Caco-2 (cell line): ENCODE measurements around the gene LRBA. TPM values are rescaled to one million over a fixed set of nuclear protein-coding genes. Genes with fewer than 3 reads are reported as not detected.

Source experiments
- BruUV-seq: library from RNA; stranded (reverse); fragments of 400-500 nt; replicated peaks from 2 replicates; lab custom pipeline; 2021; lab: Mats Ljungman, UMichigan
- CTCF ChIA-PET: fragments of 300-600 bp; sonication (Branson Sonifier 250); formaldehyde crosslinking; loops from one replicate; lab custom pipeline; 2022; ENCODE audit warnings: antibody characterized with exemption; lab: Charles Lee
- POLR2A ChIA-PET: fragments of 300-600 bp; sonication (Branson Sonifier 250); formaldehyde crosslinking; loops from one replicate; lab custom pipeline; 2022; ENCODE audit warnings: antibody characterized with exemption; lab: Charles Lee
- DNase-seq, 2 experiments: peaks; one replicate each; pipeline versions ENCODE4 v3.0.0 to v3.0.0-alpha.2; 2020 to 2022
- H3K27me3 ChIP-seq: replicated peaks from 2 replicates; pipeline ENCODE4 v1.6.0; 2011; ENCODE audit warnings: low read length; ENCODE audit not compliant: control insufficient read depth, insufficient read depth
- H3K36me3 ChIP-seq: 2 replicates; pipeline ENCODE4 v1.5.1; 2011; ENCODE audit warnings: low read length; ENCODE audit not compliant: control insufficient read depth, insufficient read depth
- H3K4me1 ChIP-seq: fragments of 250-450 bp; sonication (Bioruptor Pico); 2 replicates; pipeline ENCODE4 v1.5.1; 2020; ENCODE audit warnings: mild to moderate bottlenecking
- H3K4me3 ChIP-seq: 2 replicates; pipeline ENCODE4 v1.5.1; 2011; ENCODE audit warnings: low read depth, mild to moderate bottlenecking, control low read depth, low read length
- H3K9me3 ChIP-seq: fragments of 250-450 bp; sonication (Bioruptor Pico); 2 replicates; pipeline ENCODE4 v1.5.1; 2020; ENCODE audit warnings: mild to moderate bottlenecking, moderate library complexity
- H3K27ac Mint-ChIP-seq: one replicate; pipeline ENCODE4 v1.8.0; 2022; ENCODE audit warnings: mixed read lengths; ENCODE audit not compliant: unreplicated experiment
- H3K27me3 Mint-ChIP-seq: one replicate; pipeline ENCODE4 v1.8.0; 2022; ENCODE audit warnings: mixed read lengths; ENCODE audit not compliant: insufficient read depth, unreplicated experiment
- H3K36me3 Mint-ChIP-seq: one replicate; pipeline ENCODE4 v1.8.0; 2022; ENCODE audit warnings: mild to moderate bottlenecking, mixed read lengths; ENCODE audit not compliant: insufficient read depth, unreplicated experiment
- H3K4me1 Mint-ChIP-seq: one replicate; pipeline ENCODE4 v1.8.0; 2022; ENCODE audit warnings: low read depth, mixed read lengths; ENCODE audit not compliant: unreplicated experiment
- H3K4me3 Mint-ChIP-seq: one replicate; pipeline ENCODE4 v1.8.0; 2022; ENCODE audit warnings: mild to moderate bottlenecking, moderate library complexity, mixed read lengths; ENCODE audit not compliant: unreplicated experiment
- H3K9me3 Mint-ChIP-seq: one replicate; pipeline ENCODE4 v1.8.0; 2022; ENCODE audit warnings: mixed read lengths; ENCODE audit not compliant: unreplicated experiment
- intact Hi-C: fragments of 100-400 bp; cut with micrococcal nuclease; formaldehyde crosslinking; loops from one replicate; pipeline ENCODE4 v1.10.0; 2022; ENCODE audit not compliant: unreplicated experiment
- total RNA-seq: library from RNA; stranded (reverse); gene quantifications from 2 replicates; pipeline ENCODE4 v1.2.3, GENCODE V29; 2022
- TF ChIP-seq, protein P1 (sequence below), 2 experiments: fragments of 200-600 bp in 1 of 2; IDR thresholded peaks; 1 replicate in 1 of 2; 2 replicates in 1 of 2; pipeline versions ENCODE4 v1.5.1 to v1.8.0; 2011 to 2022; ENCODE audit warnings: antibody characterized with exemption in 1 of 2, control low read depth in 1 of 2, inconsistent platforms in 1 of 2, low read depth in 1 of 2, low read length in 1 of 2, mild to moderate bottlenecking in 1 of 2, moderate library complexity in 1 of 2; ENCODE audit not compliant: insufficient read depth in 1 of 2, severe bottlenecking in 1 of 2, unreplicated experiment in 1 of 2

Gene LRBA
- total RNA-seq, 1 experiment from 2014 or later: 53.2 TPM

DNA sequence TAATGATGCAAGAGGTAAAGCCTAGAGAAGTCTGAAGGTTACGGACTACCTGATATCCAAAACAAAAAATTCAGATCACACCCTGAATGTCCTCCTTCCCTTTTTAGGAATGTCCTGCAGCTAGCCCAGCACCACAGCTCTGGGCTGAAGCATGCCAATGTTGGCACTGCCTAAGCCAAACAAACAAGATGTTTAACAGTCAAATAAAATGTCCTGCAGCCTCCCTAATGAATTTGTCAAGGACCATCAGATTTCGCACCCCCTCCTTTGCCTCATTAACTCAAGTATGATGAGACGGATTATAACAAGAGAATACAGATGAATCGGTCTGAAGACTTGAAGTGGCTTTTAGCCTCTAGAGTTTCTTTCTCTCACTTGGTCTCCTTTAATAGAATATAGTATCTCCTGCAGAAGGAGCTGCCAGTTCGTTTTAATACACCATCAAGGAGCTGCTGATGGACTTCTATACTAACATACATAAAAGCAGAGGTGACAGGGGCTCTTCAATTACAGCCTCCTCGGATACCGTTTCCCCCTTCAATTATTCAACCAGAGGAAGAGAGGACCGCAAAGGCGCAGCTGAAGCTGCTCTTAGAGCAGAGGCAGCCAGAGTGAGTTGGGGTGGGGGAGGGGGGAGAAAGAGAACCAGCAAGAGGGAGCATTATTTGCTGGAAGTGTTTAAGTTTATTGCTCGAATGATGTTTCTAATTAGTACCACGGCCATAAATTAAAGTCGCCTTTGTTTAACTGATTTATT is 436.2 kb downstream of the LRBA start:
- Histone ChIP-seq H3K36me3 (peaks cover 3% of the 10 kb centered on the region; the same call in 1 of the 2 replicates), H3K27me3 (no peaks in the 10 kb centered on the region), H3K9me3 (no peaks in the 10 kb centered on the region), H3K4me1 (no peaks in the 10 kb centered on the region), H3K4me3 (no peak overlapping the region)
- peaks cover 9% of the 10 kb centered on the region for H3K4me1 Mint-ChIP-seq
- peaks cover 11% of the 10 kb centered on the region for H3K36me3 Mint-ChIP-seq
- TF ChIP-seq, protein P1, sequence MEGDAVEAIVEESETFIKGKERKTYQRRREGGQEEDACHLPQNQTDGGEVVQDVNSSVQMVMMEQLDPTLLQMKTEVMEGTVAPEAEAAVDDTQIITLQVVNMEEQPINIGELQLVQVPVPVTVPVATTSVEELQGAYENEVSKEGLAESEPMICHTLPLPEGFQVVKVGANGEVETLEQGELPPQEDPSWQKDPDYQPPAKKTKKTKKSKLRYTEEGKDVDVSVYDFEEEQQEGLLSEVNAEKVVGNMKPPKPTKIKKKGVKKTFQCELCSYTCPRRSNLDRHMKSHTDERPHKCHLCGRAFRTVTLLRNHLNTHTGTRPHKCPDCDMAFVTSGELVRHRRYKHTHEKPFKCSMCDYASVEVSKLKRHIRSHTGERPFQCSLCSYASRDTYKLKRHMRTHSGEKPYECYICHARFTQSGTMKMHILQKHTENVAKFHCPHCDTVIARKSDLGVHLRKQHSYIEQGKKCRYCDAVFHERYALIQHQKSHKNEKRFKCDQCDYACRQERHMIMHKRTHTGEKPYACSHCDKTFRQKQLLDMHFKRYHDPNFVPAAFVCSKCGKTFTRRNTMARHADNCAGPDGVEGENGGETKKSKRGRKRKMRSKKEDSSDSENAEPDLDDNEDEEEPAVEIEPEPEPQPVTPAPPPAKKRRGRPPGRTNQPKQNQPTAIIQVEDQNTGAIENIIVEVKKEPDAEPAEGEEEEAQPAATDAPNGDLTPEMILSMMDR (IDR thresholded peaks at IDR 0.05; ENCODE audit: insufficient read depth in 1 of 2, low read depth in 1 of 2, low read length in 1 of 2, severe bottlenecking in 1 of 2, unreplicated experiment in 1 of 2): no peak
- H3K9me3 Mint-ChIP-seq: peaks cover 10% of the 10 kb centered on the region
- H3K27ac Mint-ChIP-seq: no peak overlapping the region
- no TSS peak for BruUV-seq
- ChIA-PET POLR2A (no interaction called here), CTCF (no interaction called here)
- no peaks in the 10 kb centered on the region for H3K27me3 Mint-ChIP-seq
- H3K4me3 Mint-ChIP-seq: no peak overlapping the region
- intact Hi-C loops: no loop called here
- no peak for DNase-seq

DNA sequence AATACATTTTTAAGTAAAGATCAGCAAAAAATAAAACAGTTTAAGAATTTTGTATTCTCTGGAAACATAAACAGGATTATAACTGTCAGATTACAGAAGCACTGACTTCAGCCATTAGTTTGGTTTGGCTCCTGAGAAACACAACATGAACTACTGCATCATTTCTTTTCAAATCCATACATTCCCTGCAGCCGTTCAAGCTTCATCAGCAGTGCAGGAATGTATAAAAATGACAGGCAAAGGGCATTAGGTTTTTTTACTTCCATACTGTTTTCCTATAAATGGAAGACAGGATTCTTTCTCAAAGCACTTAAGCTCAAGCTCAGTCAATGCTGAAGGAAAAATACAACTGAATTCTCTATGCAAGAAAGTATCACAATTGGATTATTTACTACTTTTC is 437.3 kb downstream of the LRBA start:
- H3K27me3 Mint-ChIP-seq: no peaks in the 10 kb centered on the region

DNA sequence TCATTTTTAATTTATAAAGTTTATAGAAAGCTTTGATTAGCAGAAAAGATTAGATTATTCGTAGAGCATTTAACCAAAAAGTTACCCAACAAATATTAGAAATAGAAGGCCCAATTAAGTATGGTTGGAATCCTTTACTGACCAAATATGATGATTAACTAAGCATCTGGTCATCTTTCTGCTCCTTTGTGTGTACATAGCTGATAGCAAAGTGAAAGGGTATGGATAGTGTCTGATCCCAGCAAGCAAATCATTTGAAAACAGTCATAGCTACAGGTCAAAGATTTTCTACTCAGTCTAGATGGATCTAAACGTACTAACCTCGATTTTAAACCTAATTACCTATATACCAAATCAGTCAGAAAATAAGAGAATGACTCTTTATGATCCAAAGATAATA is 440.4 kb downstream of the LRBA start:
- intact Hi-C loops: no loop called here
- no peak overlapping the region for H3K4me3 Mint-ChIP-seq
- H3K27me3 Mint-ChIP-seq: no peaks in the 10 kb centered on the region
- TF ChIP-seq, protein P1 (IDR thresholded peaks at IDR 0.05; ENCODE audit: insufficient read depth in 1 of 2, low read depth in 1 of 2, low read length in 1 of 2, severe bottlenecking in 1 of 2, unreplicated experiment in 1 of 2): no peak
- no peaks in the 10 kb centered on the region for H3K9me3 ChIP-seq
- BruUV-seq: no TSS peak
- no peaks in the 10 kb centered on the region for H3K36me3 ChIP-seq
- peaks cover 9% of the 10 kb centered on the region for H3K4me1 Mint-ChIP-seq
- H3K4me1 ChIP-seq: no peaks in the 10 kb centered on the region
- H3K4me3 ChIP-seq: no peak overlapping the region
- no peak for DNase-seq
- peaks cover 9% of the 10 kb centered on the region for H3K36me3 Mint-ChIP-seq
- no peak overlapping the region for H3K27ac Mint-ChIP-seq
- no peaks in the 10 kb centered on the region for H3K27me3 ChIP-seq
- H3K9me3 Mint-ChIP-seq: no peaks in the 10 kb centered on the region
- CTCF ChIA-PET: no interaction called here
- POLR2A ChIA-PET: no interaction called here

More for the DNA sequence above, 437.3 kb downstream of the LRBA start:
- Mint-ChIP-seq H3K27ac (no peak overlapping the region), H3K36me3 (peaks cover 9% of the 10 kb centered on the region), H3K4me3 (no peak overlapping the region), H3K4me1 (peaks cover 9% of the 10 kb centered on the region), H3K9me3 (peaks cover 10% of the 10 kb centered on the region)
- no peaks in the 10 kb centered on the region for H3K27me3 ChIP-seq
- H3K9me3 ChIP-seq: no peaks in the 10 kb centered on the region
- ChIA-PET CTCF (no interaction called here), POLR2A (no interaction called here)
- BruUV-seq: no TSS peak
- TF ChIP-seq, protein P1 (IDR thresholded peaks at IDR 0.05; ENCODE audit: insufficient read depth in 1 of 2, low read depth in 1 of 2, low read length in 1 of 2, severe bottlenecking in 1 of 2, unreplicated experiment in 1 of 2): no peak
- H3K4me3 ChIP-seq: no peak overlapping the region
- intact Hi-C loops: no loop called here
- no peak for DNase-seq
- no peaks in the 10 kb centered on the region for H3K4me1 ChIP-seq
- no peaks in the 10 kb centered on the region for H3K36me3 ChIP-seq
